ENCODE results near the gene ADAMTS7.
A peak's percentile ranks its signal among the peaks of the same experiment; 100 is the strongest.
"Not testable (repeated sequence)": the region's sequence is repeated elsewhere in the genome, so short reads cannot be mapped to it uniquely, and the experiment has no call there.

The ADAMTS7 gene

GRCh38 chr15:78768096-78768495, 43.2 kb downstream of the ADAMTS7 start:
- peaks cover 22 to 68% (median 61%) of the 10 kb centered on the region in 10 experiments for H3K4me1 ChIP-seq
- no peak overlapping the region for H3K4me3 ChIP-seq
- peak overlapping the region in 8 of 11 experiments; percentile 37 to 63 (median 56); a peak in 14 of 22 replicates for H3K4me2 ChIP-seq
- no peaks in the 10 kb centered on the region for H4K20me1 ChIP-seq
- H3K9me3 ChIP-seq (replicated peaks in 1 of 11), result no peaks in the 10 kb centered on the region
- H3K27ac ChIP-seq, result no peak overlapping the region
- H3K27me3 ChIP-seq, result peaks cover 0 to 12% (median 0%) of the 10 kb centered on the region in 11 experiments; a peak in 2 of 22 replicates
- no peak overlapping the region for H3K9ac ChIP-seq
- TF ChIP-seq Cebpa-rat (IDR thresholded peaks at IDR 0.05), result no peak
- H3K36me3 ChIP-seq, result peaks cover 0 to 6% (median 0%) of the 10 kb centered on the region in 11 experiments; a peak in 1 of 22 replicates

DNA sequence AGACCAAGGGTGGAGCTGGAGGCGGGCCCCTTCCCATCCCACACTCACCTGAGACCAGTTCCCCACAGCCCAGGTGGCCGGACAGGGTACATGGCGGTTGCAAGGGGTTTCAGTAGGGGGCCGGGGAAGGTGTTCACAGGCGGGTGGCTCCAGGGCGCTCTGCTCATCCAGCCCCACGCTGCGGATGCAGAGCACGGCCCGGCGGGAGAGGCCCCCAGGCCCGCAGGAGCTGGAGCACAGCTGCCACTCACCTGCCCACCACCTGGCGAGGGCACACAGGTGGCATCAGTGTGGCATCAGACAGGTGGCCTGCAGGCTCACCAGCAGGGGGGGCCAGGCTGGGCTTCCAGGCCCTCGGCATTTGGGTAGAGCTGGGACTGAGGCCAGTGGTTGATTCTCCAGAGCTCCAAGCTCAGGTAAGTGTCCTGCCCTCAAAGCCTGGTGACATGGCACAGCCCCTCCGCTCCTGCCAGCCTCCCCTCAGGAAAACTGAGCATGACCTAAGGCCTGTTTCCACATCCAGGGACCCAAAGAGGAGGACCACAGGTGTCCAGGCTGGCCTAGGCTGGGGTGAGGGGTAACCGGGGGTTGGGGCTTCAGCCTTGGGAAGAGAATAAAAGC, 43.8 kb downstream of the ADAMTS7 start:
- H4K20me1 ChIP-seq, result no peaks in the 10 kb centered on the region
- no peak overlapping the region for H3K27ac ChIP-seq
- no peak for TF ChIP-seq Cebpa-rat (IDR thresholded peaks at IDR 0.05)
- H3K27me3 ChIP-seq, result peaks cover 0 to 12% (median 0%) of the 10 kb centered on the region in 11 experiments; a peak in 2 of 22 replicates
- H3K4me1 ChIP-seq, result peaks cover 29 to 75% (median 67%) of the 10 kb centered on the region in 10 experiments
- no peak overlapping the region for H3K4me3 ChIP-seq
- H3K4me2 ChIP-seq, result peak overlapping the region in 8 of 11 experiments; percentile 44 to 69 (median 60); a peak in 15 of 22 replicates
- peaks cover 0 to 6% (median 0%) of the 10 kb centered on the region in 11 experiments; a peak in 1 of 22 replicates for H3K36me3 ChIP-seq
- no peaks in the 10 kb centered on the region for H3K9me3 ChIP-seq (replicated peaks in 1 of 11)
- H3K9ac ChIP-seq, result no peak overlapping the region

DNA sequence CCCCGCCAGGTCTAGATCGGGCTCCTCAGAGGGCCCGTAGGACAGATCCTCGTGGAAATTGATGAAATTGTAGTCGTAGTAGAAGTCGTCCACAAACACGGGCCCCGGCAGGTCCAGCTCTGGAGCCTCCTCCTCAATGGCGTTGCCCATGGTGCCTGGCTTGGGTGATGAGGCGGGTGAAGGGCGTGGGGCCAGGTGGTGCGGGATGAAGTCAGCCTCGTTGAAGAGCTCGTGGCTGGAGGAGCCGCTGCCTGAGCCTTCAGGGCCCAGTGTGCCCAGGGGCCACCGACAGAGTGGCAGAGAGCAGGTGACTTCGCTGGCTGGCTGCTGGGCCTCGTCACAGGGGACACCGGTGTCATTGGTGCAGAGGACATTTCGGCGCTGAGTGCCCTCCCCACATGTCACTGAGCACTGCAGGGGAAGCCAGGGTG, 44.6 kb downstream of the ADAMTS7 start:
- not testable (repeated sequence) for H3K9ac ChIP-seq; H3K36me3 ChIP-seq; H3K9me3 ChIP-seq (replicated peaks in 1 of 11); H3K27ac ChIP-seq; H4K20me1 ChIP-seq; H3K4me3 ChIP-seq
- H3K4me1 ChIP-seq, result peaks cover 36 to 82% (median 75%) of the 10 kb centered on the region in 10 experiments
- H3K4me2 ChIP-seq, result 0 out of 22 replicates have a peak overlapping the region, but pooled peaks of 2 of the 11 experiments have one; percentile 32 to 41
- H3K27me3 ChIP-seq, result peaks cover 0 to 12% (median 0%) of the 10 kb centered on the region in 11 experiments; a peak in 2 of 22 replicates

GRCh38 chr15:78766041-78766440, 45.2 kb downstream of the ADAMTS7 start:
- Histone ChIP-seq H3K36me3 (no peaks in the 10 kb centered on the region; a peak in 1 of 22 replicates), H3K27me3 (peaks cover 0 to 12% (median 0%) of the 10 kb centered on the region in 11 experiments; a peak in 2 of 22 replicates), H3K27ac (0 out of 22 replicates have a peak overlapping the region, but pooled peaks of 1 of the 11 experiments have one; percentile 13), H3K4me2 (peak overlapping the region in 6 of 11 experiments; percentile 24 to 44 (median 36); a peak in 8 of 22 replicates), H4K20me1 (no peaks in the 10 kb centered on the region), H3K4me1 (peaks cover 43 to 88% (median 81%) of the 10 kb centered on the region in 10 experiments), H3K9me3 (replicated peaks in 1 of 11) (no peaks in the 10 kb centered on the region), H3K4me3 (no peak overlapping the region), H3K9ac (no peak overlapping the region)
- TF ChIP-seq Cebpa-rat (IDR thresholded peaks at IDR 0.05), result no peak

GRCh38 chr15:78765154-78765860, 46.0 kb downstream of the ADAMTS7 start:
- H3K4me1 ChIP-seq, result peaks cover 50 to 95% (median 88%) of the 10 kb centered on the region in 10 experiments

DNA sequence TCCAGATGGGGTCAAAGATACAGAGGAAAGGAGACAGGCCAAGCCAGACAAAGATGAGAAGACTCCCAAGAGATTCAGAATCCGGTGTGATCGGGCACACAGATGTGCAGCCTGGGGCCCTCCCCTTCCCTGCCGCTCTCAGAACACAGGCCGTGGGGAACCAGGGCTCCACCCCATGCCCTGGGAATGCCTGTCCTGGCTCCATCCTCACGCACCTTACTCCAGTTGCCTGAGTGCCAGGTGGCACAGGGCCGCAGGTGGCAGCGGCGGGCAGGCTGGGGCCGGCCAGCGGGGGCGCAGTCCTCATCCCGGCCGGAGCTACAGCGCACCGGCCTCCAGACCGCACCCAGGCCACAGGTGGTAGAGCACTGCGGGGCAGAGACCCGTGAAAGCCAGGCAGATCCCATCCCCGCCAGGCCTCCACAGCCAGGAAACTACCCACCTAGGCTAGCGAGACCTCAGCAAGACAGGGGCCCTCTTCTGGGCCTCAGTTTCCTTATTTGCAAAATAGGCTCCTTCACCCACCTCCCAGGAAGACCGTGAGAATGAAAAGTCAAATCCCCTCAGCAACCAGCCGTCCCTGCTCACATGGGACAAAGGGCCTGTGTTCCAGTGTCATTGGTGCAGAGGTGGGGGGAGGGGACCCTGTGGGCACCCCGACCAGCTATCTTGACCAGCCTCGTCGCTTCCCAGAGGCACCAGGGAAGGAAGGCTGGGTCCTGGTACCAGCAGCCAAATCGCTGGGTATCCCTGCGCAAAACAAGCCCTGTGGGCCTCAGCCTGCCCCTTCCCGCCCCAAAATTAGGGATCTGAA, 46.7 kb downstream of the ADAMTS7 start:
- Histone ChIP-seq H3K9ac (peak overlapping the region; percentile 29 to 85 (median 71); a peak in 19 of 22 replicates), H3K27me3 (peaks cover 0 to 12% (median 0%) of the 10 kb centered on the region in 11 experiments; a peak in 2 of 22 replicates), H3K4me2 (peak overlapping the region; percentile 75 to 99 (median 94)), H3K4me1 (peaks cover 57 to 99% (median 91%) of the 10 kb centered on the region in 10 experiments), H3K4me3 (peak overlapping the region in 6 of 10 experiments; percentile 37 to 48 (median 44); a peak in 8 of 20 replicates), H3K27ac (peak overlapping the region in 8 of 11 experiments; percentile 62 to 98 (median 91); a peak in 15 of 22 replicates)
- H3K9me3 ChIP-seq (replicated peaks in 1 of 11); H4K20me1 ChIP-seq; H3K36me3 ChIP-seq: not testable (repeated sequence)

More at GRCh38 chr15:78765154-78765860, 46.0 kb downstream of the ADAMTS7 start:
- not testable (repeated sequence) for H3K36me3 ChIP-seq; H3K4me3 ChIP-seq; H4K20me1 ChIP-seq; H3K9me3 ChIP-seq (replicated peaks in 1 of 11)
- Histone ChIP-seq H3K27ac (peak overlapping the region in 7 of 11 experiments; percentile 11 to 98 (median 93); a peak in 10 of 22 replicates), H3K4me2 (peak overlapping the region; percentile 75 to 99 (median 94); a peak in 21 of 22 replicates), H3K27me3 (peaks cover 0 to 12% (median 0%) of the 10 kb centered on the region in 11 experiments; a peak in 2 of 22 replicates), H3K9ac (peak overlapping the region in 5 of 11 experiments; percentile 71 to 85 (median 80); a peak in 8 of 22 replicates)

DNA sequence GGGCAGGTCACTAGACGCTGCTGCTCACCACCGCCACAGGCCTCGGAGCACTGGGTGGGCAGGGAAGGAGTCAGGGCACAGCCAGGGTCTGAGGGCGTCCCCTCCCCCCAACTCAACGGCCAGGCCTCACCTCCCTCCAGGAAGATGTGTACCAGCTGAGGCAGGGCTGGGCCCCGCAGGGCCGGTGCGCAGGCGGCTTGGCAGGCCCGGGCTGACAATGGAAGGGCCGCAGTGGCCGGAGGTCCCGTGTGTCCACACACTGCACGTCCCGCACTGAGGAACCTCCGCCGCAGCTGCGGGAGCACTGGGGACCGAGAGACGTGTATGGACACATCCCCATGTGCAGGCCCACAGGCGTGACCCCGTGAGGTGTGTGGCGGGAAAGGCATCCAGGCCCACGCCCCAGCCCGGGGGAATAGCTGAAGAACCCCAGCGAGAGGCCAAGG, 47.4 kb downstream of the ADAMTS7 start:
- Histone ChIP-seq H3K4me2 (peak overlapping the region; percentile 75 to 99 (median 94)), H3K4me3 (peak overlapping the region in 6 of 10 experiments; percentile 37 to 48 (median 44); a peak in 10 of 20 replicates), H3K4me1 (peaks cover 65 to 99% (median 91%) of the 10 kb centered on the region in 10 experiments), H3K27me3 (peaks cover 0 to 12% (median 0%) of the 10 kb centered on the region in 11 experiments; a peak in 2 of 22 replicates), H3K9me3 (replicated peaks in 1 of 11) (no peaks in the 10 kb centered on the region), H3K27ac (peak overlapping the region in 10 of 11 experiments; percentile 2 to 98 (median 89); a peak in 17 of 22 replicates), H3K36me3 (no peaks in the 10 kb centered on the region), H4K20me1 (no peaks in the 10 kb centered on the region), H3K9ac (peak overlapping the region; percentile 29 to 85 (median 71); a peak in 19 of 22 replicates)
- no peak for TF ChIP-seq Cebpa-rat (IDR thresholded peaks at IDR 0.05)

Data from BLaER1 treated with 17β-estradiol and CSF1 and Interleukin-3, amounts not matched to agents 10 nM and 100 nM (cell line).